ENCODE measurements around the gene PAK2. TPM values are rescaled to one million over a fixed set of nuclear protein-coding genes. Genes with fewer than 3 reads are reported as not detected.

Gene PAK2
- total and polyA plus RNA-seq, 3 experiments from 2014 or later, result 38.0 to 85.4 (median 81.2) TPM

- Histone ChIP-seq H3K4me3 (ENCODE audit: low read length) (no peak overlapping the region), H3K27me3 (ENCODE audit: insufficient read depth, low read length, poor library complexity, severe bottlenecking) (no peaks in the 10 kb centered on the region), H3K4me1 (ENCODE audit: insufficient read depth, low read length) (peaks cover 58% of the 10 kb centered on the region), H3K9me3 (ENCODE audit: low read length) (no peaks in the 10 kb centered on the region), H3K36me3 (ENCODE audit: insufficient read depth, low read length) (no peaks in the 10 kb centered on the region), H3K27ac (ENCODE audit: low read depth, low read length) (no peak overlapping the region)
- no peaks in the 10 kb centered on the region for H3K9me3 Mint-ChIP-seq
- no peak for DNase-seq
- peaks cover 72 to 92% (median 88%) of the 10 kb centered on the region in 3 donors for H3K4me1 Mint-ChIP-seq
- ChIA-PET POLR2A (no interaction called here), CTCF (no interaction called here)
- peak overlapping the region in 5 of 8 donors; percentile 16 to 89 (median 77) for H3K27ac Mint-ChIP-seq
- peak overlapping the region in 4 of 7 donors; percentile 1 to 75 (median 48) for H3K4me3 Mint-ChIP-seq
- H3K36me3 Mint-ChIP-seq, result peaks cover 3 to 37% (median 9%) of the 10 kb centered on the region in 3 donors
- no peaks in the 10 kb centered on the region for H3K27me3 Mint-ChIP-seq
These were observed 35.3 kb downstream of the PAK2 start for GRCh38 chr3:196774848-196775422.

- peaks cover 7 to 42% (median 13%) of the 10 kb centered on the region in 3 donors for H3K36me3 Mint-ChIP-seq
- CTCF ChIA-PET, result no interaction called here
- peaks cover 73 to 89% (median 88%) of the 10 kb centered on the region in 3 donors for H3K4me1 Mint-ChIP-seq
- Histone ChIP-seq H3K27ac (ENCODE audit: low read depth, low read length) (no peak overlapping the region), H3K36me3 (ENCODE audit: insufficient read depth, low read length) (no peaks in the 10 kb centered on the region), H3K27me3 (ENCODE audit: insufficient read depth, low read length, poor library complexity, severe bottlenecking) (no peaks in the 10 kb centered on the region), H3K9me3 (ENCODE audit: low read length) (no peaks in the 10 kb centered on the region), H3K4me1 (ENCODE audit: insufficient read depth, low read length) (peaks cover 56% of the 10 kb centered on the region), H3K4me3 (ENCODE audit: low read length) (no peak overlapping the region)
- POLR2A ChIA-PET, result no interaction called here
- no peaks in the 10 kb centered on the region for H3K27me3 Mint-ChIP-seq
- H3K4me3 Mint-ChIP-seq, result peak overlapping the region in 1 of 7 donors; percentile 30
- no peaks in the 10 kb centered on the region for H3K9me3 Mint-ChIP-seq
- no peak for DNase-seq
- peak overlapping the region in 3 of 8 donors; percentile 8 to 32 (median 8) for H3K27ac Mint-ChIP-seq
These were observed 36.3 kb downstream of the PAK2 start for GRCh38 chr3:196775938-196776337.

- no peak for DNase-seq
- Mint-ChIP-seq H3K27me3 (no peaks in the 10 kb centered on the region), H3K27ac (peak overlapping the region in 4 of 8 donors; percentile 15 to 50 (median 18)), H3K4me1 (peaks cover 64 to 81% (median 80%) of the 10 kb centered on the region in 3 donors), H3K9me3 (no peaks in the 10 kb centered on the region), H3K36me3 (peaks cover 12 to 47% (median 14%) of the 10 kb centered on the region in 3 donors), H3K4me3 (no peak overlapping the region)
- Histone ChIP-seq H3K4me3 (ENCODE audit: low read length) (no peak overlapping the region), H3K36me3 (ENCODE audit: insufficient read depth, low read length) (peaks cover under 1% of the 10 kb centered on the region), H3K4me1 (ENCODE audit: insufficient read depth, low read length) (peaks cover 39% of the 10 kb centered on the region), H3K27ac (ENCODE audit: low read depth, low read length) (no peak overlapping the region), H3K9me3 (ENCODE audit: low read length) (no peaks in the 10 kb centered on the region), H3K27me3 (ENCODE audit: insufficient read depth, low read length, poor library complexity, severe bottlenecking) (no peaks in the 10 kb centered on the region)
- ChIA-PET CTCF (no interaction called here), POLR2A (no interaction called here)
These were observed 38.2 kb downstream of the PAK2 start for GRCh38 chr3:196777836-196778235.

GRCh38 chr3:196778755-196779154 is 39.1 kb downstream of the PAK2 start:
- H3K36me3 Mint-ChIP-seq, result peaks cover 12 to 56% (median 22%) of the 10 kb centered on the region in 3 donors
- DNase-seq, result no peak
- no peaks in the 10 kb centered on the region for H3K27me3 Mint-ChIP-seq
- H3K9me3 Mint-ChIP-seq, result no peaks in the 10 kb centered on the region
- Histone ChIP-seq H3K4me1 (ENCODE audit: insufficient read depth, low read length) (peaks cover 34% of the 10 kb centered on the region), H3K36me3 (ENCODE audit: insufficient read depth, low read length) (peaks cover 9% of the 10 kb centered on the region), H3K9me3 (ENCODE audit: low read length) (no peaks in the 10 kb centered on the region), H3K4me3 (ENCODE audit: low read length) (no peak overlapping the region), H3K27ac (ENCODE audit: low read depth, low read length) (no peak overlapping the region), H3K27me3 (ENCODE audit: insufficient read depth, low read length, poor library complexity, severe bottlenecking) (no peaks in the 10 kb centered on the region)
- peak overlapping the region in 7 of 8 donors; percentile 10 to 74 (median 52) for H3K27ac Mint-ChIP-seq
- H3K4me3 Mint-ChIP-seq, result no peak overlapping the region
- peaks cover 60 to 76% (median 75%) of the 10 kb centered on the region in 3 donors for H3K4me1 Mint-ChIP-seq
- ChIA-PET CTCF (no interaction called here), POLR2A (no interaction called here)

GRCh38 chr3:196782511-196782910 is 42.9 kb downstream of the PAK2 start:
- POLR2A ChIA-PET, result no interaction called here
- peaks cover 39 to 64% (median 62%) of the 10 kb centered on the region in 3 donors for H3K4me1 Mint-ChIP-seq

GRCh38 chr3:196788528-196788927 is 48.9 kb downstream of the PAK2 start:
- H3K9me3 Mint-ChIP-seq, result no peaks in the 10 kb centered on the region
- Histone ChIP-seq H3K27me3 (ENCODE audit: insufficient read depth, low read length, poor library complexity, severe bottlenecking) (no peaks in the 10 kb centered on the region), H3K27ac (ENCODE audit: low read depth, low read length) (no peak overlapping the region), H3K9me3 (ENCODE audit: low read length) (no peaks in the 10 kb centered on the region), H3K4me3 (ENCODE audit: low read length) (no peak overlapping the region), H3K4me1 (ENCODE audit: insufficient read depth, low read length) (no peaks in the 10 kb centered on the region), H3K36me3 (ENCODE audit: insufficient read depth, low read length) (peaks cover 4% of the 10 kb centered on the region)
- ChIA-PET CTCF (no interaction called here), POLR2A (no interaction called here)
- peak overlapping the region in 6 of 8 donors; percentile 30 to 79 (median 58) for H3K27ac Mint-ChIP-seq
- no peak for DNase-seq
- peaks cover 11 to 68% (median 27%) of the 10 kb centered on the region in 3 donors for H3K36me3 Mint-ChIP-seq
- H3K27me3 Mint-ChIP-seq, result no peaks in the 10 kb centered on the region
- peaks cover 29 to 55% (median 53%) of the 10 kb centered on the region in 3 donors for H3K4me1 Mint-ChIP-seq
- H3K4me3 Mint-ChIP-seq, result no peak overlapping the region

More at GRCh38 chr3:196782511-196782910, 42.9 kb downstream of the PAK2 start:
- no peak overlapping the region for H3K4me3 Mint-ChIP-seq
- H3K27me3 ChIP-seq (ENCODE audit: insufficient read depth, low read length, poor library complexity, severe bottlenecking), result no peaks in the 10 kb centered on the region
- no peaks in the 10 kb centered on the region for H3K9me3 ChIP-seq (ENCODE audit: low read length)
- H3K27me3 Mint-ChIP-seq, result no peaks in the 10 kb centered on the region
- H3K36me3 Mint-ChIP-seq, result peaks cover 21 to 72% (median 30%) of the 10 kb centered on the region in 3 donors
- peaks cover 11% of the 10 kb centered on the region for H3K36me3 ChIP-seq (ENCODE audit: insufficient read depth, low read length)
- no peak overlapping the region for H3K27ac ChIP-seq (ENCODE audit: low read depth, low read length)
- H3K4me1 ChIP-seq (ENCODE audit: insufficient read depth, low read length), result peaks cover 11% of the 10 kb centered on the region
- DNase-seq, result no peak
- H3K4me3 ChIP-seq (ENCODE audit: low read length), result no peak overlapping the region
- H3K9me3 Mint-ChIP-seq, result no peaks in the 10 kb centered on the region
- peak overlapping the region in 3 of 8 donors; percentile 14 to 64 (median 34) for H3K27ac Mint-ChIP-seq
- CTCF ChIA-PET, result no interaction called here

- H3K27ac ChIP-seq (ENCODE audit: low read depth, low read length), result no peak overlapping the region
- Mint-ChIP-seq H3K4me1 (peaks cover 29 to 60% (median 56%) of the 10 kb centered on the region in 3 donors), H3K36me3 (peaks cover 13 to 71% (median 28%) of the 10 kb centered on the region in 3 donors), H3K27ac (peak overlapping the region in 2 of 8 donors; percentile 33 to 68), H3K9me3 (no peaks in the 10 kb centered on the region), H3K4me3 (no peak overlapping the region), H3K27me3 (no peaks in the 10 kb centered on the region)
- no peaks in the 10 kb centered on the region for H3K36me3 ChIP-seq (ENCODE audit: insufficient read depth, low read length)
- no peak for DNase-seq
- ChIA-PET CTCF (no interaction called here), POLR2A (no interaction called here)
- no peaks in the 10 kb centered on the region for H3K27me3 ChIP-seq (ENCODE audit: insufficient read depth, low read length, poor library complexity, severe bottlenecking)
- H3K4me3 ChIP-seq (ENCODE audit: low read length), result no peak overlapping the region
- no peaks in the 10 kb centered on the region for H3K9me3 ChIP-seq (ENCODE audit: low read length)
- H3K4me1 ChIP-seq (ENCODE audit: insufficient read depth, low read length), result no peaks in the 10 kb centered on the region
These were observed 50.3 kb downstream of the PAK2 start for GRCh38 chr3:196789885-196790359.

- H3K4me1 Mint-ChIP-seq, result peaks cover 27 to 58% (median 52%) of the 10 kb centered on the region in 3 donors
- no peak overlapping the region for H3K4me3 Mint-ChIP-seq
- Histone ChIP-seq H3K9me3 (ENCODE audit: low read length) (no peaks in the 10 kb centered on the region), H3K4me3 (ENCODE audit: low read length) (no peak overlapping the region), H3K27me3 (ENCODE audit: insufficient read depth, low read length, poor library complexity, severe bottlenecking) (no peaks in the 10 kb centered on the region), H3K36me3 (ENCODE audit: insufficient read depth, low read length) (no peaks in the 10 kb centered on the region), H3K27ac (ENCODE audit: low read depth, low read length) (no peak overlapping the region), H3K4me1 (ENCODE audit: insufficient read depth, low read length) (no peaks in the 10 kb centered on the region)
- POLR2A ChIA-PET, result no interaction called here
- no peaks in the 10 kb centered on the region for H3K9me3 Mint-ChIP-seq
- H3K36me3 Mint-ChIP-seq, result peaks cover 8 to 65% (median 27%) of the 10 kb centered on the region in 3 donors
- no peak for DNase-seq
- CTCF ChIA-PET, result interaction anchor here (0.7 kb wide), 1 partner anchor 50 kb away, joined by 3 read pairs; the partner anchor contains the start of gene PAK2
- H3K27ac Mint-ChIP-seq, result peak overlapping the region in 1 of 8 donors; percentile 7
- H3K27me3 Mint-ChIP-seq, result no peaks in the 10 kb centered on the region
These were observed 51.0 kb downstream of the PAK2 start for GRCh38 chr3:196790636-196791035.

Measured in CD8-positive, alpha-beta memory T cell (primary cell).